HEK293T (cell line): ENCODE measurements around the gene RBFOX1.

Experiments used
- BHLHE40 ChIP-seq: fragments of 450-650 bp; IDR thresholded peaks from 2 replicates; pipeline ENCODE4 v1.6.1; 2016; ENCODE audit warnings: mild to moderate bottlenecking, moderate library complexity, borderline replicate concordance
- ELF4 ChIP-seq: fragments of 450-650 bp; IDR thresholded peaks from 2 replicates; pipeline ENCODE4 v1.6.1; 2017; ENCODE audit warnings: antibody characterized with exemption
- FOXK2 ChIP-seq: fragments of 450-650 bp; IDR thresholded peaks from 2 replicates; pipeline ENCODE4 v1.6.1; 2016; ENCODE audit warnings: mild to moderate bottlenecking
- FOXM1 ChIP-seq: fragments of 450-650 bp; IDR thresholded peaks from 2 replicates; pipeline ENCODE4 v1.6.1; 2017; ENCODE audit warnings: mild to moderate bottlenecking, borderline replicate concordance
- HDGF ChIP-seq: fragments of 450-650 bp; IDR thresholded peaks from 2 replicates; pipeline ENCODE4 v1.6.1; 2017; ENCODE audit warnings: antibody characterized with exemption, borderline replicate concordance
- L3MBTL2 ChIP-seq: fragments of 450-650 bp; conservative IDR thresholded peaks from 2 replicates; pipeline ENCODE4 v1.6.1; 2016; ENCODE audit warnings: mild to moderate bottlenecking
- LEF1 ChIP-seq: fragments of 450-650 bp; IDR thresholded peaks from 2 replicates; pipeline ENCODE4 v1.6.1; 2017; ENCODE audit warnings: mild to moderate bottlenecking, borderline replicate concordance
- NFRKB ChIP-seq: fragments of 450-650 bp; IDR thresholded peaks from 2 replicates; pipeline ENCODE4 v1.6.1; 2016; ENCODE audit warnings: mild to moderate bottlenecking, moderate library complexity
- PKNOX1 ChIP-seq: fragments of 450-650 bp; IDR thresholded peaks from 2 replicates; pipeline ENCODE4 v1.6.1; 2016
- SP1 ChIP-seq: fragments of 450-650 bp; IDR thresholded peaks from 2 replicates; pipeline ENCODE4 v1.6.1; 2017
- TARDBP ChIP-seq: fragments of 450-650 bp; IDR thresholded peaks from 2 replicates; pipeline ENCODE4 v1.6.1; 2016

GRCh38 chr16:7511549-7512260 lies 179.1 kb downstream of the RBFOX1 start:
- no peak for TF ChIP-seq ELF4
- no peak for TF ChIP-seq TARDBP
- TF ChIP-seq FOXK2 = no peak
- TF ChIP-seq SP1 = no peak
- TF ChIP-seq HDGF = no peak
- no peak for TF ChIP-seq L3MBTL2
- no peak for TF ChIP-seq FOXM1
- no peak for TF ChIP-seq NFRKB
- no peak for TF ChIP-seq PKNOX1
- no peak for TF ChIP-seq LEF1
- TF ChIP-seq BHLHE40 = no peak
